ENCODE measurements around the gene SPRED3.

SPRED3 gene

DNA sequence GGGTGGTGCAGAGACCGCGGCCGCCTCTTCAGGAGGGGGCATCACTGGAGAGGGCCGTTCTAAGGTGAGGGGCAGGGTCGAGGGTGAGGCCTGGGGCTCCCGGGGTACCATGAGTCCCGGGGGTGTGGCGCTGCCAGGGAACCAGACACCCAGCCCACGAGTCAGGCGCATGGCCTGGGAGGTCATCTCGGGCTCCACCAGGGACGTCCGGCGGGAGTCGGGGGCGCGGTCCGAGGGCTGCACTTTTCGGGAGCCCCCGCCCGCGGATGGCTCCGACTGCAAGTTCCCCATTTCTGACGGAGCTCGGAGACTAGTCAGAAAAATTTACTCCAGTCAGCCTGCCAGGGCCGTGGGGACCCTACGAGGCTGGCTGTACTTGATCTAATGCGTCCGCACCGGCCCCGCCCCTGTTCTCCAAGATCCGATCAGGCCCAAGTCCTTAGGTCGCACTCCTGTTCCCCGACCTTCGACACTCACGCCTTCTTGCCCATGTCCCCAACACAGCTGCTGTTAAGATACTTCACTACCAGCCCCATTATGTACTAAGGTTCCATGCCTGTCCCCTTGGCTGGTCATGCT is 1.4 kb upstream of the SPRED3 start:
- TF ChIP-seq, protein P1, sequence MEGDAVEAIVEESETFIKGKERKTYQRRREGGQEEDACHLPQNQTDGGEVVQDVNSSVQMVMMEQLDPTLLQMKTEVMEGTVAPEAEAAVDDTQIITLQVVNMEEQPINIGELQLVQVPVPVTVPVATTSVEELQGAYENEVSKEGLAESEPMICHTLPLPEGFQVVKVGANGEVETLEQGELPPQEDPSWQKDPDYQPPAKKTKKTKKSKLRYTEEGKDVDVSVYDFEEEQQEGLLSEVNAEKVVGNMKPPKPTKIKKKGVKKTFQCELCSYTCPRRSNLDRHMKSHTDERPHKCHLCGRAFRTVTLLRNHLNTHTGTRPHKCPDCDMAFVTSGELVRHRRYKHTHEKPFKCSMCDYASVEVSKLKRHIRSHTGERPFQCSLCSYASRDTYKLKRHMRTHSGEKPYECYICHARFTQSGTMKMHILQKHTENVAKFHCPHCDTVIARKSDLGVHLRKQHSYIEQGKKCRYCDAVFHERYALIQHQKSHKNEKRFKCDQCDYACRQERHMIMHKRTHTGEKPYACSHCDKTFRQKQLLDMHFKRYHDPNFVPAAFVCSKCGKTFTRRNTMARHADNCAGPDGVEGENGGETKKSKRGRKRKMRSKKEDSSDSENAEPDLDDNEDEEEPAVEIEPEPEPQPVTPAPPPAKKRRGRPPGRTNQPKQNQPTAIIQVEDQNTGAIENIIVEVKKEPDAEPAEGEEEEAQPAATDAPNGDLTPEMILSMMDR (IDR thresholded peaks at IDR 0.05; ENCODE audit: insufficient read depth, low read length, missing control alignments) = no peak
- ChIA-PET CTCF (interaction anchor here (0.9 to 5.8 kb wide), 4 partner anchors 11 to 153 kb away, joined by 3 to 41 read pairs (median 10); partner anchors contain the start of genes FAM98C and PSMD8), POLR2A (interaction anchor here (1.1 to 3.6 kb wide), 3 partner anchors 10 to 480 kb away, joined by 3 to 35 read pairs (median 26); partner anchors contain the start of genes PSMD8 and SIPA1L3)
- H3K4me3 ChIP-seq (ENCODE audit: low read depth, low read length) = peak overlapping the region; percentile 75
- DNase-seq (ENCODE audit: low read depth, low spot score) = no peak

DNA sequence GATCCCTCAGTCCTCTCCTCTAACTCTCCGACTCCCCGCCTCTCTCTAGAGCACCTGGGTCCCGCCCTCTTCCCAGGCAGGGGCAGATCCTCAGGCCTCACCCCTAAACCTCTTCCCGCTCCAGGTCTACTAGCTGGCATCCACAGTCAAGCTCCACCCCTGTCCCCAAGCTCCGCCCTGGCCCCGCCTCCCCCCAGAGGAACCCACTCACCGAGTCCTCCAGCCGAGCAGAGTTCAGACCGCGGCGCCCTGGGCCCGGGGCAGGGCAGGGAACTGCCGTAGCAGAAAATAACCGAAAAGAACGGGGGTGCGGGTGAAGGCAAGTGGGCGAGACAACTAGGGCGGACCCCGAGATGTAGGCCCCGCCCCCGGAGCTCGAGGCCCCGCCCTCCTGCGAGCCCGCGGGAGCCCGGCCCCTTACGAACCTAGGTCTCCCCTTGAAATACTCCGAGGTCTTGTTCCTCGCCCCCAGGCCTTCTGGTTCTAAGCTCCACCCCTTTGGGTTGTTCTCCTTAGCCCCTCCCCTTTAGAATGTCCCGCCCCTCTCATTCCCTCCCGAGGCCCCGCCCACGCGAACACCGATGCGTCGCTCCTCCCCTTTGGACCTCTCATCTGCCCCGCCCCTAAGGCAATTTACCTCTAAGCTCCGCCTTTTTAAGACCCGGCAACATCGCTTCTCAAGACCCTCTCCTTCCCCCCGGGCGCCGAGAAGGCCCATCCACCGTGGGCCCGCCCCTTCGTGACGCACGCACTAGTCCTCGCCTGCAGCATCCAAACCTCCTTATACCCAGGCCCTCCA is 748 bp upstream of the SPRED3 start, which contains the start of gene GGN:
TSS of gene GGN (minus strand) at position 485 of the 799 bp plus-strand sequence. CDS start 773 bp downstream, outside the sequence.
- TF ChIP-seq, protein P1 (IDR thresholded peaks at IDR 0.05; ENCODE audit: insufficient read depth, low read length, missing control alignments) = no peak
- ChIA-PET CTCF (interaction anchor here (0.9 to 5.8 kb wide), 7 partner anchors 12 to 154 kb away, joined by 3 to 41 read pairs (median 7); partner anchors contain the start of genes FAM98C and PSMD8), POLR2A (interaction anchor here (1.1 to 3.6 kb wide), 3 partner anchors 10 to 480 kb away, joined by 3 to 35 read pairs (median 26); partner anchors contain the start of genes PSMD8 and SIPA1L3)
- peak; percentile 75 for DNase-seq (ENCODE audit: low read depth, low spot score)
- peak within 1 kb of the TSS; percentile 75 for H3K4me3 ChIP-seq (ENCODE audit: low read depth, low read length)

DNA sequence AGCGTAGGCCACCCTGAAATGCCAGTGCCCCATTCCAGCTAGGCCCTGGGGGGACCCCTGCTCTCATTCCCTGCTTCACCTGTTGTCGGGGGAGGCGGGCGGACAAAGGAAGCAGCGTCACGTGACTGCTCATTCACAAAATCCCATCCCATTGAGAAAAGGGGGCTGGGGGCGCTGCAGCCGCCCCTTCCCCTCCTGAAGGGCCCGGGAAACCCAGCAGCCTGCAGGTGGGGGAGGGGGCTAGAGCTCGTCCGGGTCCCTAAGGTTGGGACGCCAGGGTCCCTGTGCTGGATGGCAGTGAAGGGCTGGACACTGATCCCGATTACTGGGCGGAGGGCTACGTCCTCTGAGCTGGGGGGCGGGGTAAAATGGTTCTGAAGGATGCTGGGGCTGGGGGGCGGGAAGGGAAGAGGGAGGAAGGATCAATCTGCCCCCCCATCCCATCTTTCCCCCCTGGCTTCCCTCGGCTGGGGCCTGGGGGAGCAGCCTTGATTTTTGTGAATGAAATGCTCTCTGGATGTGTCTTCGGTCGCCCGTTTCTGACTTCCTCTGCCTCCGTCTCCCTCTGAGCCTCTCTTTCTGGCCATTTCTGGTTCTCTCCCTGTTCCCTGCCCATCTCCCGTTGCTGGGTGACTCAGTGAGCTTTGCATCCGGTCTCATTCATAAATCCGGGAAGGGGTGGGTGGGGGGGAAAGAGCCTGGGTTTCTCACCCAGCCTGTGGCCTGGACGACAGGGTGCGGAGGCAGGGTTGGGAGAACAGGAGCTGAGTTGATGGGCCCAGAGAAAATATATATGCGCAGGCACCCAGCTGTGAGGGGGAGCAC is 816 bp downstream of the SPRED3 start:
- ChIA-PET CTCF (interaction anchor here (0.7 to 2.0 kb wide), 8 partner anchors 10 to 164 kb away, joined by 3 to 17 read pairs (median 4); partner anchors contain the start of gene FAM98C), POLR2A (interaction anchor here (0.5 to 3.6 kb wide), 5 partner anchors 10 to 37 kb away, joined by 3 to 35 read pairs (median 7); partner anchors contain the start of genes FAM98C and PSMD8)
- TF ChIP-seq, protein P1 (IDR thresholded peaks at IDR 0.05; ENCODE audit: insufficient read depth, low read length, missing control alignments) = no peak
- H3K4me3 ChIP-seq (ENCODE audit: low read depth, low read length) = peak overlapping the region; percentile 75
- no peak for DNase-seq (ENCODE audit: low read depth, low spot score)

DNA sequence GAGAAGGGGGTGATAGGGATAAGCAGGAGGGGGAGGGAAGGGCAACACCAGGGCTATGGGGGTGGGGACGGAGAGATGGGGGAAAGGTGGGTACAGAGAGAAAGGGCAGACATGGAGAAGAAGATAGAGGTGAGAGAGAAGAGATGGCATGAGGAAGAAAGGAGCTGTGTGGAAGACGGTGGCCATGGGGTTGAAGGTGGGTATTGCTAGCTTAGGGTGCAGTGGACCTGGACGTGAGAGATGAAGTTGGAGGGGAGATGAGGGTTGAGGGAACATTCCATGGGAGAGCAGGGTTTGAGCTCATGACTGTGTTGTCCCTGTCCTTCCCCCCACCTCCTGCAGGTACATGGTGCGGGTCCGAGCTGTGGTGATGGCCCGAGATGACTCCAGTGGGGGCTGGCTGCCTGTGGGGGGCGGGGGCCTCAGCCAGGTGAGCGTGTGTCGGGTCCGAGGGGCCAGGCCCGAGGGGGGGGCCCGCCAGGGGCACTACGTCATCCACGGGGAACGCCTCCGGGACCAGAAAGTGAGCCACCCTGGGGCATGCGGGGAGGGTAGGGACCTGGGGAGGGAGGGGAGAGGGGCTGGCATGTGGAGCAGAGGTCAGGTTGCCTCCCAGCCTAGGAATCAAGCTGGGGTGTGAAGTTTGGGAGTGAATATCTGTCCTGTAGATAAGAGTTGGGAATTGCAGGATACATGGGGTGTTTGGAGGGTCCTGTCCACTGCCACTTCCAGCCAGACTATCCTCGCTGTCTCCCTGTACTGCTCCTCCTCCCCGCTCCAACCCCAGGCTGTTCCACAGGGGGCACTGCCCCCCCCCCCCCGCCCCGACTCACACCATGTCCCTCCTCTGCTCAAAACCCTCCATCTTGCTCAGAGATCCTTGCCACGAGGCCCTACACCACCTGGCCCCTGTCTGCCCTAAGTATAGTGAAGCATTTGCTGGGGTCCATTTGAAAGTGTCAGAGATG is 1.7 kb downstream of the SPRED3 start:
- H3K4me3 ChIP-seq (ENCODE audit: low read depth, low read length) = peak overlapping the region; percentile 75
- ChIA-PET POLR2A (interaction anchor here (1.1 to 3.6 kb wide), 4 partner anchors 9 to 16 kb away, joined by 4 to 35 read pairs (median 16); partner anchors contain the start of genes FAM98C and PSMD8), CTCF (interaction anchor here (0.7 to 2.0 kb wide), 7 partner anchors 9 to 165 kb away, joined by 3 to 17 read pairs (median 3); partner anchors contain the start of gene FAM98C)
- TF ChIP-seq, protein P1 (IDR thresholded peaks at IDR 0.05; ENCODE audit: insufficient read depth, low read length, missing control alignments) = no peak
- DNase-seq (ENCODE audit: low read depth, low spot score) = no peak

DNA sequence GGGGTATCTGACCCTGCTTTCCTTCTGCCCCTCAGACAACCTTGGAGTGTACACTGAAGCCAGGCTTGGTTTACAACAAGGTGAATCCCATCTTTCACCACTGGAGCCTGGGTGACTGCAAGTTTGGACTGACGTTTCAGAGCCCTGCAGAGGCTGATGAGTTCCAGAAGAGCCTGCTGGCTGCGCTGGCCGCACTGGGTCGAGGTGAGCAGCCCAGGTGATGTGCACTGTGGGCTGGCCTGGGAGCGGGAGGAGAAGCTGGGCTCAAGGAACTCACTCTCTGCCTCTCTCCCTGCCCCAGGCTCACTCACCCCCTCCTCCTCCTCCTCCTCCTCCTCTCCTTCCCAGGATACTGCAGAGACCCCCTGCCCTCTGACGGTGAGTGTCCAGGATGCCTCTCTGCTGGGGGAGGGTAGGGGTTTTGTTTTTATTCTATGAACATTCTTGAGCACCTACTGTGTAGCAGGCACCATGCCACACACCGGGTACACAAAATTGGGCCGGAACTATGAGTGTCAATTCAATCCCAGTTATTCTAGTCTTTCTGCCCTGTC is 3.5 kb downstream of the SPRED3 start:
- H3K4me3 ChIP-seq (ENCODE audit: low read depth, low read length) = no peak overlapping the region
- TF ChIP-seq, protein P1 (IDR thresholded peaks at IDR 0.05; ENCODE audit: insufficient read depth, low read length, missing control alignments) = no peak
- no peak for DNase-seq (ENCODE audit: low read depth, low spot score)
- ChIA-PET CTCF (interaction anchor here (0.6 to 4.3 kb wide), 2 partner anchors 12 to 243 kb away, joined by 4 to 53 read pairs; partner anchors contain the start of gene FAM98C), POLR2A (no interaction called here)

All from AG04449 (cell line).